GM21723 (cell line): ENCODE results near the gene EPG5.
"Not testable (repeated sequence)": the region's sequence is repeated elsewhere in the genome, so short reads cannot be mapped to it uniquely, and the experiment has no call there.

ENCODE experiments used
- ATAC-seq: cut with Tn5 transposase; IDR thresholded peaks from one replicate; pipeline ENCODE4 v1.9.1; 2021; ENCODE audit warnings: mild to moderate bottlenecking, moderate library complexity; ENCODE audit not compliant: unreplicated experiment

Gene EPG5, protein sequence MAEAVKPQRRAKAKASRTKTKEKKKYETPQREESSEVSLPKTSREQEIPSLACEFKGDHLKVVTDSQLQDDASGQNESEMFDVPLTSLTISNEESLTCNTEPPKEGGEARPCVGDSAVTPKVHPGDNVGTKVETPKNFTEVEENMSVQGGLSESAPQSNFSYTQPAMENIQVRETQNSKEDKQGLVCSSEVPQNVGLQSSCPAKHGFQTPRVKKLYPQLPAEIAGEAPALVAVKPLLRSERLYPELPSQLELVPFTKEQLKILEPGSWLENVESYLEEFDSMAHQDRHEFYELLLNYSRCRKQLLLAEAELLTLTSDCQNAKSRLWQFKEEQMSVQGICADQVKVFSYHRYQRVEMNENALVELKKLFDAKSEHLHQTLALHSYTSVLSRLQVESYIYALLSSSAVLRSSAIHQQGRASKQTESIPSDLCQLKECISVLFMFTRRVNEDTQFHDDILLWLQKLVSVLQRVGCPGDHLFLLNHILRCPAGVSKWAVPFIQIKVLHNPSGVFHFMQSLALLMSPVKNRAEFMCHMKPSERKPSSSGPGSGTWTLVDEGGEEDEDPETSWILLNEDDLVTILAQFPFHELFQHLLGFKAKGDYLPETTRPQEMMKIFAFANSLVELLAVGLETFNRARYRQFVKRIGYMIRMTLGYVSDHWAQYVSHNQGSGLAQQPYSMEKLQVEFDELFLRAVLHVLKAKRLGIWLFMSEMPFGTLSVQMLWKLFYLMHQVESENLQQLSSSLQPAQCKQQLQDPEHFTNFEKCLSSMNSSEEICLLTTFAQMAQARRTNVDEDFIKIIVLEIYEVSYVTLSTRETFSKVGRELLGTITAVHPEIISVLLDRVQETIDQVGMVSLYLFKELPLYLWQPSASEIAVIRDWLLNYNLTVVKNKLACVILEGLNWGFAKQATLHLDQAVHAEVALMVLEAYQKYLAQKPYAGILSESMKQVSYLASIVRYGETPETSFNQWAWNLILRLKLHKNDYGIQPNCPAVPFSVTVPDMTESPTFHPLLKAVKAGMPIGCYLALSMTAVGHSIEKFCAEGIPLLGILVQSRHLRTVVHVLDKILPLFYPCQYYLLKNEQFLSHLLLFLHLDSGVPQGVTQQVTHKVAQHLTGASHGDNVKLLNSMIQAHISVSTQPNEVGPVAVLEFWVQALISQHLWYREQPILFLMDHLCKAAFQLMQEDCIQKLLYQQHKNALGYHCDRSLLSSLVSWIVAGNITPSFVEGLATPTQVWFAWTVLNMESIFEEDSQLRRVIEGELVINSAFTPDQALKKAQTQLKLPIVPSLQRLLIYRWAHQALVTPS (N-terminal part only)

DNA sequence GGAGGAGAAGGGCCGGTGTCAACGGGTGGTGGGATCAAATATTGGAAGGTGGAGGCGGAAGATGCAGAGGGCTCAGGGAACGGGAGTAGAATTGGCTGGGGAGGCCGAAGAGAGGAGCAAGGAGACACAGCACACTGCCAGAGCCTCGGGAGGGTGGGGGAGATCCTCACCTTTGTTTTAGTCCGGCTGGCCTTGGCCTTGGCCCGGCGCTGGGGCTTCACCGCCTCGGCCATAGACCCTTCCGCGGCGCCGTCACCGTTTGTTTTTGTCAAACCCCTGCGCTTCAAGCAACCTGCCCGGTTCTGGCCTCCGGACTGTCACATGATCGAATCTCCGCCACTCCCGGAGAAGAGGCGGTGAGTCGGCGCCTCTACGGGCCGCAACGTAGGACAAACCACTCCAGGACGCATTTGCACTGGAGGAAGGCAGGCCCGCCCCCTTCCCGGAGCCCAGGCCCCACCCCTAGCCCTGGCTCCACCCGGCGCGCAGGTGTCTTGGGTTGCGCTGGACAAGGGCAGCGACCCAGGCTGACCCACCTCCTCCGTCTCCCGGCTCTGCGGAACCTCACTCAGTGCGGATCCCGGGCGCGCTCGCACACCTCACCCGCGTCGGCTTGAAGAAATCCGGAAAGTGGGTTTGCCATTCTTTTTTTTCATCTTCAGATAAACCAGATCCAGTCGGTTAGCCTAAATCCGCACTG lies at the start of gene EPG5:
Gene EPG5, minus strand, starts transcription at position 323 of the 700 bp plus-strand sequence. Its CDS starts 90 bp downstream, at position 233.
- ATAC-seq = peak; percentile 95

DNA sequence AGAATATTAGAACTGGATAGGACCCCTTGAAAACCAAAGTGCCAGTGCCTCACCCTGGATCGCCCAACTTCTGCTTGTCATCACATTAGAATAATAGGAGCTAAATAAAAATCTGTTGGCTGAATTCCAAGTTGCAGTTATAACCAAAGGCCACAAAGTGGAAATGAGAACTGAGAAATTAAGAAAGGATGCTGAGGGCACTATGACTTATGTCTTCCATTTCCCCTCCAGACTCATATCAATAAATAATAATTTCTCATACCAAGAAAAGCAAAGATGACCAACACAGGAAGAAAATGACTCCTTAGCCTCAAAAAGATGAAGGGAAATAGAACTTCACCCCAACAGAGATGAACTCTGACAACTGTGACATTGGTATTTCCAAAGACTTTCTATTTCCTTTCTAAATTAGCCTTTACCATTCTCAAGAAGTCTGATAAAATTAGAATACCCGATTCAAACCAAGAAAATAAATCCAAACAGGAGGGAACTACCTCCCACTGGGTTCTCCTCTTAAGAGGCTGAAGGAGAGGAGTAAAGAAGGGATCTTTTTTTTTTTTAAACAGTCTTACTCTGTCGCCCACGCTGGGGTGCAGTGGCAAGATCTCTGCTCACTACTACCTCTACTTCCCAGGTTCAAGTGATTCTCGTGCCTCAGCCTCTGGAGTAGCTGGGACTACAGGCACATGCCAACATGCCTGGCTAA lies 46.5 kb upstream of the EPG5 start:
- peak; percentile 55 for ATAC-seq

DNA sequence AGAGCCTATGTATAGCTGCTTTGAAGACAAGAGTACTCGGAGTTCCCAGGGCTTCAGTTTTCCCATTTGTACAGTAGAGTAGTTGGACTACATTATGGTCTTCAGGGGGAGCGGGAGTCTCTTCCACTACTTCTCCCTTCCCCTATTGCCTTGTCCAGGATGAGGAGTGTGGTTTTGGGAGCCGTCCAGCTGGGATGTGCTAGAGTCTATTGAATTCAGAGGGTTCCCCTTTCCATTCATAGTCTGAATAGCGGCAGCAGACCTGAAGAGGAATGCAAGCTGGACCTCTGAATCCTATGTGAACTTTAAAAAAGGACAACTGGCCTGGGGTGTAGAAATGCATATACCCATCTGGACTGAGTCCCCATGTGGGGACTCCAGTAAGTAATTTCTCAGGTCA lies 43.5 kb upstream of the EPG5 start:
- ATAC-seq = no peak

DNA sequence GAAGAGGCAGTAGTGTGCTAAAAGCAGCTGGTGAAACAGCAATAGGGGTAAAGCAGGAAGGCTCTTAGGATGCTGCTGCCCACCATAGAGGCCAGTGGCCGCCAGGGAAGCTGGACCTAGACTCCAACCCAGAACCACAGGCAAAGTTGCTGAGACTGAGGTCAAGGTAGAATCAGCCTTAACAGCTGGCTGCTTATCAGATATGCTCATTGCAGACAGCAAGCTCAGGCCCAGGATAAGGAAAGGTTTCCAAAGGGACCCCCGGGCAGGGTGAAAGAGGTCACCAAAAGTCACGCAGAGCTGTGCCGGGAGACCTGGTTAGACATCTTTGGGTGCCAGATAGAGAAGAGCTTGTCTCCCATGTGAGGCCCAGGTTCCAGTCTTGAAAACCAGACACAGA lies 42.9 kb upstream of the EPG5 start:
- ATAC-seq = no peak

DNA sequence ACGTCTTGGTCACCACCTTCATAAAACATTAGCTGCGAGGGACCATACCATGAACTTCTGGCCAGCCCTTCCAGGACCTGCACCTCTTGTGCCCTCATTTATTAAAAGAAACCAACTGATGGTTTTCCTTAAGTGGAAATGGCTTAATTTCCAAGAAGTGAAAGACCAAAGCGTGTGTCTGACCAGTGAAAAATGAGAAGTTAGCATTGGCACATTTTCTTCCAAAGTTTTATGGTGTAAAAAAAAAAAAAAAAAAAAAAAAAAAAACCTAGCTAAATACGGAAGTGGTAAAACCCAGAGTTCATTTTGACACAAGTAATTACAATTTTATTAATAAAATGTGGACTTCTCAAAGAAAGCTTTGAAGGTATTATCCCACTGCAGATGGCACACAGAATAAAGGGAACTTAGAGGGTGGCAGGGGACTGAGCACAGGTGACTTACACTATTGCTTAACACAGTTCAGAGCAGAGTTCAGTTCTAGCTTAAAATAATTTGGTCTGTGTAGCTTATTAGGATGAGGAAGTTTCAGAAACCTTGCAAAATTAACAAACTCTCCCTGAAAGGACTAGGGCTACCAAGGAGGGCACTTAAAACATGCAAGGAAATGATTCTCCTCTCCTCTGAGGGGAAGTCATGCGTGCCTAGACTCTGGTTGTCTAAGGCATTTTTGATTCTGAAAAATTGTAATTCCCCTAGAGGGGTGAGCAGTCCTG lies 42.2 kb upstream of the EPG5 start:
- ATAC-seq = no peak

DNA sequence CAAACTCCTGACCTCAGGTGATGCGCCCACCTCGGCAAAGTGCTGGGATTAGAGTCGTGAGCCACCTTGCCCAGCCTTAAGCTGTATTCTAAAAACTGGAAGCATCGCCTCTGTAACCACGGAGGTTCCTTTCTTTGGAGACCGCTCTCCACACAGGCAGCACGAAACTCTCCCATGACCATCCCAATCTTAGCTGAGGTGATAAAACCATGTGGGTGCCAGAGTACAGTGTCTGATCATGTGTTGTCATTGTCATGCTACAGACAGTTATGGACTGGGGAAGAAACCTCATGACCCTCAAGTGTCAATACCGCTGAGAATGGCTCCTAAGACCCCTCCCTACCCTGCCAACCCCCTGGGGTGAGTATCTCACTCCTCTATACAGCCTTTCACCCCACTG lies 41.4 kb upstream of the EPG5 start:
- ATAC-seq = no peak

DNA sequence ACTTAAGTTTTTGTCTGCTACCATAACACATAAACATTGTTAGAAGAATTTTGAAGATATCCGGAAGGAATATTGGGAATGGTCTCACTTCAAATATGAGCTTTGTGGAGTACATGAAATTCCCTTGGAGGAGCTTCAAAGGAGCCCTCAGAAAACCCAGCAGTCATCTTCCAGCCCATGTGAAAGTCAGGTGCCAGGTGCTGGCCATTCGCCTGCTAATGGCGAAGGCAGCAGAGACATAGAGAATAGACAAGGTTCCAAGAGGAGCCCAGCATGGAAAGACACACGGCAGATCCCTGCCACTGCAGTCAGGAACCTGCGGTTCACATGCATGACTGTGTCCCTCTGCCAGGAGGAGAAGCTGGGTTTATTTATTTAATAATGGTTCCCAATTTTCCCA lies 40.0 kb upstream of the EPG5 start:
- no peak for ATAC-seq

DNA sequence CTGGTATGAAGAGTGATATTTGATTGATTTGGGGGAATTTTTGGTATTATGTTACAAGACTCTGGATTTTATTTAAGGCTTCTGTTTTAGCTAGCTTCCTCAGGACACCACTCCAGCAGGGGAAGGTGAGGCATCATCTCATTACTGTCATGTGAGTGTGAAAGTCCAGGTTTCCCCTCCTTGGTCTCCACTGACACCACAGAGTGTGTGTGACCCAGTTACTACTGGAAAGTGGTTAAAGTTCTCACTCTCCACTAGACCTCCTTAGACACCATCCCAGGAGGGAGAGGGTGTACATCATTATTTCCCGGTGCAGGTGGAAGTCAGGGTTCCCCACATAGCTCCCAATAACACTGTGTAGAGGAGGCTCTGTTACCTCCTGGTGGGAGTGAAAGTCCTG lies 35.8 kb upstream of the EPG5 start:
- no peak for ATAC-seq

DNA sequence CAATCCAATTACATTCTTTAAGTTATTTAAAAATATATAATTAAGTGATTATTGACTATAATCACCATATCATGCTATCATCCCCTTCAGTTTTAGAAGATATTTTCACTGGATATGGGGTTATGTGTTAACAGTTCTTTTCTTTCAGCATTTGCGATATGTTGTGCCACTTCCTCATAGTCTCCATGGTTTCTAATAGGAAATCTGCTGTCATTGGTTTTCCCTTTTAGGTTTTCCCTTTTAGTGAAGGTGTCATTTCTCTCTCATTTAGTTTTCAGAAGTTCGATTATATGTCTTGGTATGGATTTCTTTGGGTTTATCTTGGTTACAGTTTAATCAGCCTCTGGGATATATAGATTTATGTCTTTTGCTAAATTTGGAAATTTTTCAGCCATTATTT lies 34.8 kb upstream of the EPG5 start:
- no peak for ATAC-seq

DNA sequence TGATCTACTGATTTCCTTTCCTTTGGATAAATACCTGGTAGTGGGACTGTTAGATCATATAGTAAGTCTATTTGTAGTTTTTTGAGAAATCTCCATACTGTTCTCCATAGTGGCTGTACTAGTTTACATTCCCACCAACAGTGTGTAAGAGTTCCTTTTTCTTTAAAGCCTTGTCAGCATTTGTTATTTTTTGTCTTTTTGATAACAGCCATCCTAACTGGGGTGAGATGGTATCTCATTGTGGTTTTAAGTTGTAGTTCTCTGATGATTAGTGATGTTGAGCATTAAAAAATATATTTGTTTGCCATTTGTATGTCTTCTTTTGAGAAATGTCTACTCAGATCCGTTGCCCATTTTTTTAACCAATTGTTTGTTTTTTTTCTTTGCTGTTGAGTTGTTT lies 33.9 kb upstream of the EPG5 start:
- ATAC-seq = no peak

DNA sequence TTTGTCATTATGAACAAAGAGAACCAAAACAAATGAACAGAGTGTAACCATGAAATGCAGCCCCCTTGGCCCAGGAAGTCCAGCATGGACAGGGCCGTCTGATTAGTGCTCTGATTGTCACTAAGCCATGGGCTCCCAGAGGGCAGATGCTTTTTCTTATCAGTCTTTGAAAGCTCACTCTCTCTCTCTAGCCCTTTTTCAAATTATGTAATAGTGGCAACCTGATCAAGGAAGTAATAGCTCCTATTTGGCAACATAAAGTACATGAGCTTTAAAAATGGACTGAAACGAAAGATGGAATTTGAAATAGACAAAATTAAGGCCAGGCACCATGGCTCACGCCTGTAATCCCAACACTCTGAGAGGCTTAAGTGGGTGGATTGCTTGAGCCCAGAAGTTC lies 32.4 kb upstream of the EPG5 start:
- ATAC-seq = no peak

DNA sequence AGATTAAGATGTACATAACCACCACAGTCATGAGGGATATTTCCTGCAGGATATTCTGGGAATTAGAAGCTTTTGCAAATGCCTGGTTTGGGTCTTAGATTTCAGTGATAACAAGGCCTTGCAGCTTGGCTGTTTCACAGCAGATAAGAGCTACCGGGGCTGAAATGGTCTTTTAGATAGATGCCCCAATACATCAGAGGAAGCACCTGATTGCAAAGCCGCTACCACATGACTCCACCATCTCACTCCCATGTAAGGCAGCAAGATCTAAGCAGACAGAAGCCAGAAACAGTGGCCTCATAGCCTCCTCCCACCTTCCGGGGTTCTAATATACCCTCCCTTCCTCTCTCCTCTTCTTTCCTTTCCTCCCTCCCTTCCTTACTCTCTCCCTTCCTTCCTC lies 31.1 kb upstream of the EPG5 start:
- ATAC-seq = no peak

DNA sequence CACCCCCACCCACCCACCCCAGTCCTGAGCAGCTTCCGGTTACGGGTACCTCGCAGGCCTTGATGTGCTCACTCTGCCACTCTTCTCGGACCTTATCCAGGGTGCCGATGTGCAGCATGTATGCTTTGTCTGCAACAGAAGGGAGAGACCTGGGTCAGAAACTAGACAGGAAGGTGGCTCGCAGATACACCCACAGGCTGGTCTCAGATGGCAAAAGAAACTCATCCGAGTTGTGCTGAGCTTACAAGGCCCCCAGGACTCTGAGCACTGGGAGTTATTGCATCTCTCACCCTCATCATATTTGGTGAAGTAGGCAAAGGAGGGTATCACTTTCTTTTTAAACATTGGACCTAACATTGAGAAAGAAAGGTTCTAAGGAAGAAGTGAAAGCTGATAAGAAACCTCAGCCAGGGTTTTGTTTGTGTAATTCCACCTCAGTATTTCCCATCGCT lies 30.6 kb upstream of the EPG5 start:
- ATAC-seq = no peak

DNA sequence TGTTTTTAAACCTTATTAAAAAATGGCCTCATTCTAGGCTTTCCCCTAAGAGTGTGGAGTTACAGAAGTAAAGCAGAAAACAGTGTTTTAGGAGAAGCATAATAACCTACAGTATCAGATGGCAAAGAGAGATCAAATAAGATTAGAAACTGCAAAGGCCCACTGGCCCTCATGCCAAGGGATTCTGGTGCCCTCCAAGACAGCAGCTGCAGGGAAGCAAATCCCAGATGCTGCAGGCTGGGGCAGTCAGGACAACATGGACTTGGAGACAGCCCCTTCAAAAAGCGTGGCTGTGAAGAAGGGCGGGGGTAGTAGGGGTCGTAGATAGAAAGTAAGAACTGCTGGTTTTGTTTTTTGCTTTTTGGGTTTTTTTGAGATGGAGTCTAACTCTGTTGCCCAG lies 28.3 kb upstream of the EPG5 start:
- ATAC-seq = no peak

DNA sequence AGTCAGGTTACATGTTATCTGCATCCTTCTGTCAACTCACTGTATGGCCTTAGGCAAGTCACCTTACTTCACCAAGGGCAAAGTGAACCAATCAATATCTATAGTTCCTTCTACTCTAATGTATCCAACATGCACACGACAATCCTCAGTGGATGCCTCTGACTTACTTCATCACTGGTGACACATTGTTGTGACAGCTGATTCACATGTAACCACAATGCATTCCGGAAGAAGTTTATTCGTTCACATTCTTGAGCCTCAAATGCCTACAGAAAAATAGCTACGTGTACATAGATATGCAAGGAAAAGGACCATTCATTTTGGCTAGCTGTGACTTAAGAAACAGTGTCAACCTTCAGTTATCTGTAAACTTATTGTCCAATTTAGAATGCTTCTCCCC lies 26.3 kb upstream of the EPG5 start:
- no peak for ATAC-seq

DNA sequence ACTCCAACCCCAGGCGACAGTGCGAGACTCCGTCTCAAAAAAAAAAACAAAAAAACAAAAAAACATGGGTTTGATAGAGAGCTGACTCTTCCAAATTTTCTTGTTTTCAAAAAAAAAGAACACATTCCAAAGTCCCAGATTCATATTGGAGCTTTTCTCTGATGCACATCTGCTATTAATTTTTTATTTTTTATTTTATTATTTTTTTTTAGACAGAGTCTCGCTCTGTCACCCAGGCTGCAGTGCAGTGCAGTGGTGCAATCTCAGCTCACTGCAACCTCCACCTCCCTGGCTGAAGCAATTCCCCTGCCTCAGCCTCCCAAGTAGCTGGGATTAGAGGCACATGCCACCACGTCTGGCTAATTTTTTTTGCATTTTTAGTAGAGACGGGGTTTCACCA lies 25.4 kb upstream of the EPG5 start:
- ATAC-seq = not testable (repeated sequence)

DNA sequence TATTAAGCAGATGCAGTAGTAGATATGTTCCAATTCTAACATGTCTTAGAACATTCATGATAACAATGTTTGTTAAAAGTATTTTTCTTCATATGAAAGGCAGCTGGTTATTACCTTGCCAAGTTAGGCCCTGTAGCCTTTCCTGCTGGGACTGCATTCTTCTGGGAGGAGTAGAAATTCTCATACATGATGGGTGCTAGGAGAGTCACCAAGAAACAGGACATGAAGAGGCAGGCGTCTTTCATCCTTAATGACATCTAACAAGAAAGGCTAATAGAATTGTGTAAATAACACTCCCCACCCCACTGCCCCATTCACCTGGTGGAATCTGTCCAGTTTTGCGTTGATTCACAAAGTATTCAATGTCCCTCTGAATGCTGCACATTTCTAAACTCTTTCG lies 24.7 kb upstream of the EPG5 start:
- ATAC-seq = no peak

DNA sequence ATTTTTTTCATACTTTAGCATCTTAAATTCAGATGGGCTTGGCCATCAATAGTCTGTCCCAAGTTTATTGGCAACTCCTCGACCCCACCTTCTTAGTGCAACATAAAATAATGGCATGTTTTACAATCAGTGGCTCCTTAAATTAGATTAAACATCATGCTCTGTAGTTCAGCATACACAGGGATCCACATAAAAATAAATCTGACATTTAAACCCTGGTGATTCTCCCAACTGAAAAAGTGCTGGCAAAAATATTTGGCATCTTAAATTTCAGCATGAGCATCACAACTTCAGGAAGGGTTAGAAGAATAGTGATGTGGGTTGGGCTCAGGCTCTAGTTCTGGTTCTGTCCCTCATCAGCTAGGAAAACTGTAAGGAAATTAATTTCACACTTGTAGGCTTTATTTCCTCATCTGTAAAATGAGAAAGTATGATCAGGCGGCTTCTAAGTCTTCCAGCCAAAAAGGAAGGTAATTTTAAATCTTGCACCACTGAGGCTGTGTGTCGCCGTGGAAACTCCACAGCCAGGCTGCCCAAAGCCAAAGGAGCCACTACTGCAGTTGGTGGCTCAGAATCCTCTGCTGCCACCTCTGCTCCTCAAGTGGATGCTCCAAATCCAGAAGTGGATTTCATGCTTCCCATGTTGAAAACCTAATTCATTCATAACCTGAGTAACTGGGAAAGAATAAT lies 17.6 kb upstream of the EPG5 start:
- no peak for ATAC-seq

DNA sequence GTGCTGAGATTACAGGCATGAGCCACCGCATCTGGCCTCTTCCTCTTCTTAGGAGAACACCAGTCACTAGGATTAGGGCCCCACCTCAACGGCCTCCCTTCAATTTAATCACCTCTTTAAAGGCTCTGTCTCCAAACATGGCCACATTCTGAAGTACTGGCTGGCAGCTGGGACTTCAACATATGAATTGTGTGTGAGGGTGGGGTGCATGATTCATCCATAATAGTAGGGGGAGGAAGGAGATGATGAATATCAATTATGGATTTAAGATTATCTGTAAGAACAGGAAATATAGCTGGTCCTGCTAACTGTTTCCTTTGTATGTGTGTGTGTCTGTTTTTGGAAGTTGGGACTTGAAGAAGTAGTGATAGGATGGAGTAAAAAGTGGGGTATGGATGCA lies 14.7 kb upstream of the EPG5 start:
- ATAC-seq = no peak
